SK-N-SH treated with all-trans-retinoic acid at 6 μM for 48 hours (cell line): ENCODE data around the gene SDC1.

Experiments
- ARNTL ChIP-seq: fragments of 450-650 bp; formaldehyde crosslinking; IDR thresholded peaks from 2 replicates; pipeline ENCODE4 v1.5.0; 2020; ENCODE audit warnings: low read depth, mild to moderate bottlenecking, moderate library complexity, borderline replicate concordance
- BACH2 ChIP-seq: fragments of 250-450 bp; sonication (Bioruptor Pico); IDR thresholded peaks from 2 replicates; pipeline ENCODE4 v1.9.0; 2021; ENCODE audit warnings: mild to moderate bottlenecking, borderline replicate concordance
- CREB5 ChIP-seq: fragments of 250-450 bp; sonication (Bioruptor Pico); IDR thresholded peaks from 2 replicates; pipeline ENCODE4 v1.5.1; 2020; ENCODE audit warnings: low read depth, mild to moderate bottlenecking, moderate library complexity
- ESRRG ChIP-seq: fragments of 250-450 bp; sonication (Bioruptor Pico); IDR thresholded peaks from 2 replicates; pipeline ENCODE4 v1.6.1; 2021; ENCODE audit warnings: mild to moderate bottlenecking
- GLIS3 ChIP-seq: fragments of 250-450 bp; sonication (Bioruptor Pico); IDR thresholded peaks from 2 replicates; pipeline ENCODE4 v1.5.0; 2020; ENCODE audit warnings: mild to moderate bottlenecking, moderate library complexity
- PATZ1 ChIP-seq: fragments of 250-450 bp; sonication (Bioruptor Pico); IDR thresholded peaks from 2 replicates; pipeline ENCODE4 v1.8.0; 2020; ENCODE audit warnings: mild to moderate bottlenecking, moderate library complexity, borderline replicate concordance
- PPARA ChIP-seq: fragments of 250-450 bp; sonication (Bioruptor Pico); IDR thresholded peaks from 2 replicates; pipeline ENCODE4 v1.5.0; 2020; ENCODE audit warnings: mild to moderate bottlenecking, borderline replicate concordance
- TCF4 ChIP-seq: fragments of 250-450 bp; sonication (Bioruptor Pico); IDR thresholded peaks from 2 replicates; pipeline ENCODE4 v1.8.0; 2021; ENCODE audit warnings: mild to moderate bottlenecking, moderate library complexity, borderline replicate concordance
- TOX ChIP-seq: fragments of 250-450 bp; sonication (Bioruptor Pico); IDR thresholded peaks from 2 replicates; pipeline ENCODE4 v1.8.0; 2021; ENCODE audit warnings: mild to moderate bottlenecking, moderate library complexity, borderline replicate concordance
- ZFP3 ChIP-seq: fragments of 250-450 bp; sonication (Bioruptor Pico); IDR thresholded peaks from 2 replicates; pipeline ENCODE4 v1.5.0; 2020; ENCODE audit warnings: mild to moderate bottlenecking, moderate library complexity
- ZNF70 ChIP-seq: fragments of 450-650 bp; formaldehyde crosslinking; IDR thresholded peaks from 2 replicates; pipeline ENCODE4 v1.5.0; 2020; ENCODE audit warnings: mild to moderate bottlenecking, moderate library complexity
- ZNF8 ChIP-seq: fragments of 450-650 bp; formaldehyde crosslinking; IDR thresholded peaks from 2 replicates; pipeline ENCODE4 v1.5.0; 2020; ENCODE audit warnings: mild to moderate bottlenecking, moderate library complexity

- TF ChIP-seq TOX (CRISPR knock-in tag) (no peak), PPARA (no peak), GLIS3 (no peak), ARNTL (CRISPR knock-in tag) (no peak), CREB5 (no peak), BACH2 (no peak), ZNF70 (CRISPR knock-in tag) (no peak), TCF4 (CRISPR knock-in tag) (no peak), ESRRG (CRISPR knock-in tag) (no peak), PATZ1 (CRISPR knock-in tag) (no peak), ZNF8 (CRISPR knock-in tag) (no peak), ZFP3 (CRISPR knock-in tag) (no peak)
Observed at GRCh38 chr2:20164061-20164733, 60.7 kb downstream of the SDC1 start.
